Measurements from ENCODE around the gene TTYH3. TPM values are rescaled to one million over a fixed set of nuclear protein-coding genes. Genes with fewer than 3 reads are reported as not detected.

TTYH3 gene, protein sequence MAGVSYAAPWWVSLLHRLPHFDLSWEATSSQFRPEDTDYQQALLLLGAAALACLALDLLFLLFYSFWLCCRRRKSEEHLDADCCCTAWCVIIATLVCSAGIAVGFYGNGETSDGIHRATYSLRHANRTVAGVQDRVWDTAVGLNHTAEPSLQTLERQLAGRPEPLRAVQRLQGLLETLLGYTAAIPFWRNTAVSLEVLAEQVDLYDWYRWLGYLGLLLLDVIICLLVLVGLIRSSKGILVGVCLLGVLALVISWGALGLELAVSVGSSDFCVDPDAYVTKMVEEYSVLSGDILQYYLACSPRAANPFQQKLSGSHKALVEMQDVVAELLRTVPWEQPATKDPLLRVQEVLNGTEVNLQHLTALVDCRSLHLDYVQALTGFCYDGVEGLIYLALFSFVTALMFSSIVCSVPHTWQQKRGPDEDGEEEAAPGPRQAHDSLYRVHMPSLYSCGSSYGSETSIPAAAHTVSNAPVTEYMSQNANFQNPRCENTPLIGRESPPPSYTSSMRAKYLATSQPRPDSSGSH
- total RNA-seq = 19.0 and 24.6 TPM in 2 replicates

DNA sequence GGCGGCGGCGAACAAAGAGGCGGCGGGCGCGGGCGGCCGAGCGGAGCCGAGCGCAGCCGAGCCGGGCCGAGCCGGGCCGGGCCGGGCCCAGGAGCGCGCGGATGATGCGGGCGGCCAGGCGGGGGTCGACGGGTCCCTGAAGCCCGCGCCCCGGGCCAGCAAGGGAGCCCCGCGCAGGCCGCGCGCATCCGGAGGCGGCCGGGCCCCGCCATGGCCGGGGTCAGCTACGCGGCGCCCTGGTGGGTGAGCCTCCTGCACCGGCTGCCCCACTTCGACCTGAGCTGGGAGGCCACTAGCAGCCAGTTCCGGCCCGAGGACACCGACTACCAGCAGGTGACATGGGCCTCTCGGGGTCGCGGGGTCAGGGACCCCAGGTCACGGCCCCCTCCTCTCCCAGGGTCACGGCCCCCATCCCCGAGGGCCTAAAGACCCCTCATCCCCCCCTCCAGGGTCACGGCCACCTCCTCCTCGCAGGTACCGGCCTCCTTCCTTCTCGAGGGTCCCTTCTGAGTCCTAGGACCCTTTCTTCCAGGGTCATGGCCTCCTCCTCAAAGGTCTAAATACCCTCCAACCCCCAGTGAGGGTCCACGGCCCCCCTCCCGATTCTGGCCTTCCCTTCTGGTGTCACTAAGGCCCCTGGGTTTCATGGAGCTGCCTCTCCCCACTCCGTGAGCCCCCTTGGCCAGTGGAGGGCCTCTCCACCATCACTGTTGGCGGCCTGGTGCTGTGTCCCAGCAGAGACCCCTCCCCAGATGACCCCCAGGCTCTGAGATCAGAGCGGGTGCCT is at the start of gene TTYH3:
Gene TTYH3, plus strand, starts transcription at position 41 of the 787 bp plus-strand sequence. Its CDS starts 170 bp downstream, at position 211.

DNA sequence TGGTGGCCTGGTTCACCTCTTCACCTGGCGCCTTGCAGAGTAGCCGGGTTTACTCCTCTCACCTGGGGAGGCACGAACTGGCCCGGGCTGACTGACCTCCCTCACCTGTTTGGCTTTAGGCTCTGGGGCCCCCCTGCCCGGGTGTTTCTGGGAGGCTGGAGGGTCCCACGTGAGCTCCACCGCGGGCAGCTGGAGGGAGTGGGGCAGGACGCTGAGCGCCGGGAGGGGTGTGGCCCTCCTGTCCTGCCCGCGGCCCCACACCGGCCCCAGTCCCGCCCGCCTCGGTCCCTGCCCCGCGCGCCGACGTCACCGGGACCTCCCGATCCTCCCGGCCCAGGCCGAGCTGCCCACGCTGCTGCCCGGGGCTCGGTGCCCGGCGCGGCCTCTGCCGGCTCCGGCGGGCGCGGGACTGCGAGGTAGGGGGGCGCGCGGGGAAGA is 56.1 kb downstream of the TTYH3 start, which contains the start of gene AMZ1:
Gene AMZ1, plus strand, starts transcription at position 322 of the 438 bp plus-strand sequence. CDS start 12,250 bp downstream, outside the sequence.

Other genes with a start within 250 kb of the TTYH3 start
- gene CHST12, start 228.4 kb upstream of the TTYH3 start, total RNA-seq = 1.8 and 2.7 TPM in 2 replicates
- gene GRIFIN, start 155.6 kb upstream of the TTYH3 start, total RNA-seq = not detected in 2 replicates
- gene LFNG, start 112.2 kb upstream of the TTYH3 start, total RNA-seq = 1.1 and 3.7 TPM in 2 replicates
- gene BRAT1, start 76.5 kb upstream of the TTYH3 start, total RNA-seq = 26.8 and 30.5 TPM in 2 replicates
- 9.2 and 11.7 TPM in 2 replicates for gene IQCE, start 73.0 kb upstream of the TTYH3 start, total RNA-seq
- under 0.01 TPM in 1 of 2 replicates, not detected in the other for gene AMZ1, start 56.2 kb downstream of the TTYH3 start, total RNA-seq
- 27.6 and 35.8 TPM in 2 replicates for gene GNA12, start 212.3 kb downstream of the TTYH3 start, total RNA-seq

Measured in subcutaneous preadipocyte (primary cell).